G401 (cell line): ENCODE measurements around the gene ZFP82. TPM values are rescaled to one million over a fixed set of nuclear protein-coding genes. Genes with fewer than 3 reads are reported as not detected.

Experiments
- DNase-seq: peaks from one replicate; pipeline ENCODE4 v3.0.0-alpha.2; 2015; ENCODE audit warnings: low spot score
- in situ Hi-C: cut with HindIII; loops from 2 replicates; pipeline ENCODE4 v1.10.0; 2016; ENCODE audit warnings: low sequenced_read_pairs, mixed read lengths
- total RNA-seq: library from RNA; depleted of rRNA; stranded (reverse); fragments of >200 nt; shearing (Covaris generic); gene quantifications from 2 replicates; pipeline ENCODE4 v1.2.3, GENCODE V29; 2014; rRNA removed

ZFP82 gene
- total RNA-seq, 1 experiment from 2014 or later, result 3.6 TPM

GRCh38 chr19:36377541-36378178 is 40.8 kb downstream of the ZFP82 start:
- DNase-seq, result peak; percentile 26
- in situ Hi-C loops, result no loop called here

GRCh38 chr19:36373638-36374156 is 44.7 kb downstream of the ZFP82 start:
- in situ Hi-C loops, result no loop called here
- no peak for DNase-seq

GRCh38 chr19:36371886-36372285 is 46.6 kb downstream of the ZFP82 start:
- DNase-seq, result no peak
- in situ Hi-C loops, result no loop called here

- DNase-seq, result no peak
- in situ Hi-C loops, result no loop called here
Measured at GRCh38 chr19:36363845-36364244, 54.6 kb downstream of the ZFP82 start.

Other genes starting within 250 kb of the ZFP82 start
- gene ZNF565, start 204.0 kb downstream of the ZFP82 start, total RNA-seq, result 0.74 and 3.5 TPM in 2 replicates
- 35.3 and 84.9 TPM in 2 replicates for gene ZNF146, start 203.5 kb downstream of the ZFP82 start, total RNA-seq
- gene ZFP14, start 39.4 kb downstream of the ZFP82 start, total RNA-seq, result 7.1 and 9.4 TPM in 2 replicates
- 14.1 and 15.8 TPM in 2 replicates for gene ZNF566, start 70.9 kb upstream of the ZFP82 start, total RNA-seq
- 7.0 and 69.0 TPM in 2 replicates for gene ZNF260, start 109.6 kb upstream of the ZFP82 start, total RNA-seq
- 7.8 and 8.9 TPM in 2 replicates for gene ZNF529, start 154.6 kb upstream of the ZFP82 start, total RNA-seq
- 5.7 and 16.4 TPM in 2 replicates for gene ZNF382, start 186.7 kb upstream of the ZFP82 start, total RNA-seq
- 0.62 and 8.3 TPM in 2 replicates for gene ZNF461, start 248.2 kb upstream of the ZFP82 start, total RNA-seq